Epithelial cell of proximal tubule (primary cell): ENCODE results near the gene IQCH. TPM values are rescaled to one million over a fixed set of nuclear protein-coding genes. Genes with fewer than 3 reads are reported as not detected.
A peak's percentile ranks its signal among the peaks of the same experiment; 100 is the strongest.

Source experiments
- DNase-seq: peaks from one replicate; pipeline ENCODE4 v3.0.0-alpha.2; 2011; ENCODE audit warnings: low read depth
- H3K4me3 ChIP-seq: 2 replicates; pipeline ENCODE4 v1.5.1; 2011; ENCODE audit warnings: low read depth, mild to moderate bottlenecking, low read length
- CTCF ChIP-seq: conservative IDR thresholded peaks from 2 replicates; pipeline ENCODE4 v1.5.1; 2012; ENCODE audit warnings: low read depth, mild to moderate bottlenecking, low read length
- total RNA-seq: library from RNA; depleted of rRNA; stranded (reverse); fragments of >200 nt; gene quantifications from 2 replicates; pipeline ENCODE4 v1.2.3, GENCODE V29; 2015

The IQCH gene
- total RNA-seq, 1 donor from 2014 or later = 0.92 TPM

DNA sequence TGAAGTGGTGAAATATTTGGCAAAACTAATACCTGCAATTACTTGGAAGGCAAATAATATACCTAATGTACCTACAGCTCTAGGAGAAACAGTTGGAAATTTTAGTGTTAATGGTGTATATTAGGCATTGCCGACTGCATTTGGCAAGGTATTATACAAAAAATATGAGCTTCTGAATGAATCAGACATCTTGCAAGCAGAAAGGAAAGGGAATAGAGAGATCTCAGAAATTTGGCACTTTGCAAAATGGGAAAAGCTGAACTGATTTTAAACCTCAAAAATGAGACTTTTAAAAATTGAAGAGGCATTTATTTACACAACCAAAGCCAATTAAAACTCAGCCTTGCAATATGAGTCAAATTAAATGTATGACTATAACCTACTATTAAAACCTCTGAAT is 226.2 kb downstream of the IQCH start:
- TF ChIP-seq CTCF = no peak
- no peak for DNase-seq
- no peak overlapping the region for H3K4me3 ChIP-seq

- no peak for TF ChIP-seq CTCF
- no peak overlapping the region for H3K4me3 ChIP-seq
- no peak for DNase-seq
Observed at GRCh38 chr15:67481680-67482079, 227.1 kb downstream of the IQCH start.

DNA sequence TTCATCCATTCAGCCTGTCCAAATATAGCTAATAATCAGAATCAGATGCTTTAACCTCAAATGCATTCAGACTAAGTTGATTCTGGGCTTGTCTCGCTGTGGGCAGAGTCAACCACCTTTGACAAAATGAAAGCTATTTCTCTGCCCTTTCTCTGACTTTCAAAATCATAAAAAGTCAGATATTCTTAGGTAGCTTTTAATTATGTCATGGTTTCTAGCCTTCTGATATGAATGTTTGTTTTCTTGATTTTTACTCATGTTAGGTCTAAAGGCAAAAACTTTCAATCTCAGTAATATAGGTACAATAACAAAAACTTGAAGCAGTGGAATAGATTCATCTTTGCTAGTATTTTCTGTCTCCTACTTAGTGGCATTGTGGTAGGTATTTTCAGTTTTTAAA is 241.0 kb downstream of the IQCH start:
- H3K4me3 ChIP-seq = no peak overlapping the region
- no peak for DNase-seq
- no peak for TF ChIP-seq CTCF

DNA sequence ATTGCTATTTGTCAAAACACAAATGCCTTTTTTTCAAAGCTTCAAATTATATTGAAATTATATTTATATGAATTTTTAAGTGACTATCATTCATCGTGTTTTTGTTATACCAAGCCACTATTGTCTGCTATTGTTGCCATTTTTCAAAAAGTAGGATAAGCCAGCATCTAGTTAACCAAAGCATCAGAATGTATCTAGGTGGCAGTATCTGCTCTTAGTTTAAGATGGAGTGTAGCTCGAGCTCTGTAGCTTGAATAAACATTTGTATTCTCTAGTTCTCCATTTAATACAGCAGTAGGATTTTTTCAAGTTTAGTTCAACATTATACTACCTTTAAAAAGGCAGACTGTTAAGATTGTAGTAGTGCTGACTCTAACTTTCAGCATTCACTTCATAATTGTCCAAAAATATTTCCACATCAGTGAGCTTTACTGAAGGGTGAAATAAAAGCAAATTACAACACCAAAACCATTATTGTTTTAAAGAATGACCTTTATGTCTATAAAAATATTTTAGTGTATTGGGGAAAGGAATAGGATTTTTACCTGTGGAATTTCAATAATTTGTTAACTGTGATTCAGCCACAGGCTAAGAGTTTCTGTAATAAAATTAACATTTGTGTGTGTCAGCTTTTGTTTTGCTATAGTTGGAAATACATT is 246.7 kb downstream of the IQCH start:
- no peak for DNase-seq
- peak; percentile 46 for TF ChIP-seq CTCF
- no peak overlapping the region for H3K4me3 ChIP-seq

DNA sequence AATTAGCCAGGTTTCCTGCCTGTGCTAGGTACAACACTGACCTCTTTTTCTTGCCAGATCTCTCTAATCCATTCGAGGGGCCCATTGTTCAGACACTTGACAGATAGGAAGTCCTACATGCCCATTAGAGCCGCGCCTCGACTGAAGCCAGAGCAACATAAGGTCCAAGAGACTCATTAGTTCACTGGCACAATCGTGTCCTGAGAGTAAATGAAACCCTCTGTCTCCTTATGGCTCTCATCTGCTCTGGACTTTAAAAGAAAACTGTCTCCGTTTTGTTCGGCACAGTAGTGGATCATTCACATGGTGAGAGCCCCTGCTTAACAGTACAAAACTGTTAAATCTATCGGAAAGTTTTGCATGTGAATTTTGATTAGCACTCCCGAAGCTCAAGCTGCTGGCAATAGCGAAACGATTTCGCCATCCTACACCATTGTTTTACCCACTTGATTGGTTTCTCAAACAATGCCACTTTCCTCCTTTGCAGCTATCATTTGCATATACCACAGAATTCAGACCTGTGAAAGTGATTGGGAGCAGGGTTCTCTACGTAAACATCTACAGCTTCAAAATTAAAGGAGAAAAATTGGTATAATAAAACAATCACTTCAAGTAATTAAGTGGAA is 247.4 kb downstream of the IQCH start:
- H3K4me3 ChIP-seq = no peak overlapping the region
- no peak for DNase-seq
- no peak for TF ChIP-seq CTCF

DNA sequence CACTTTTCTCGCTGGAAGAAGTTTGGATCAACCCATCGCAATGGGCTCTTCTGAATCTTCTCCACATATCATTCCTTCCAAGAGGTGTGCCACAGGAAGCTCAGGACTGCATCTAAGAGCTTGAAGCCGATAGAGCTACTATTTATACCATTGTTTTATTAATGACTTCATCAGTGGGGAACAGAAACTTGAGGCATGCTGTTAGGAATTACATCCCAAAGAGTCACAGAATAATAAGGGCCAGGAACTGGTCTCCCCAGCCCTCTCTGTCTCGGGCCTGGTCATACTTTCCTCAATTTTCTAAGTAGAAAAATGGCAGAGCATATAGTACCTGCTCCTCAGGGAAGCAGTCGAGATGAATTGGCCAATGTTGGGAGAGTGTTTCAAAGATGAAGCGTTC is 249.5 kb downstream of the IQCH start:
- no peak for TF ChIP-seq CTCF
- H3K4me3 ChIP-seq = no peak overlapping the region
- DNase-seq = no peak

GRCh38 chr15:67504796-67505195 is 250.2 kb downstream of the IQCH start:
- TF ChIP-seq CTCF = no peak
- no peak overlapping the region for H3K4me3 ChIP-seq
- no peak for DNase-seq
